WTC11 (cell line): ENCODE results near the gene SEMA4D.

Experiments
- ATF3 ChIP-seq: sonication (generic); formaldehyde crosslinking; conservative IDR thresholded peaks from 2 replicates; pipeline ENCODE4 v1.8.1; 2022; ENCODE audit warnings: mild to moderate bottlenecking, missing genetic modification reagents
- CBFB ChIP-seq: sonication (generic); formaldehyde crosslinking; IDR thresholded peaks from 2 replicates; pipeline ENCODE4 v1.8.1; 2022; ENCODE audit warnings: mild to moderate bottlenecking, low read depth, missing genetic modification reagents
- E2F4 ChIP-seq: sonication (generic); formaldehyde crosslinking; IDR thresholded peaks from 2 replicates; pipeline ENCODE4 v1.8.1; 2022; ENCODE audit warnings: low read depth, mild to moderate bottlenecking, moderate library complexity, missing genetic modification reagents, borderline replicate concordance
- ELF4 ChIP-seq: sonication (generic); formaldehyde crosslinking; IDR thresholded peaks from 2 replicates; pipeline ENCODE4 v1.8.1; 2022; ENCODE audit warnings: low read depth, mild to moderate bottlenecking, moderate library complexity, missing genetic modification reagents
- FOXP1 ChIP-seq: sonication (generic); formaldehyde crosslinking; IDR thresholded peaks from 2 replicates; pipeline ENCODE4 v1.8.0; 2022; ENCODE audit warnings: missing genetic modification reagents, mild to moderate bottlenecking, moderate library complexity, borderline replicate concordance
- RORB ChIP-seq: fragments of 250-450 bp; sonication (Bioruptor Pico); IDR thresholded peaks from 2 replicates; pipeline ENCODE4 v1.9.0; 2021; ENCODE audit warnings: mild to moderate bottlenecking
- ZNF232 ChIP-seq: sonication (generic); formaldehyde crosslinking; IDR thresholded peaks from 2 replicates; pipeline ENCODE4 v1.8.0; 2022; ENCODE audit warnings: mild to moderate bottlenecking, missing genetic modification reagents
- ZNF263 ChIP-seq: sonication (generic); formaldehyde crosslinking; IDR thresholded peaks from 2 replicates; pipeline ENCODE4 v1.8.1; 2022; ENCODE audit warnings: low read depth, mild to moderate bottlenecking, moderate library complexity, missing genetic modification reagents
- ZNF416 ChIP-seq: fragments of 250-450 bp; sonication (Bioruptor Pico); IDR thresholded peaks from 2 replicates; pipeline ENCODE4 v1.9.0; 2021; ENCODE audit warnings: mild to moderate bottlenecking, inconsistent platforms
- TF ChIP-seq, protein P1 (sequence below): fragments of 200-600 bp; IDR thresholded peaks from 2 replicates; pipeline ENCODE4 v1.8.0; 2022; ENCODE audit warnings: antibody characterized with exemption
- TF ChIP-seq, protein P2 (sequence below): sonication (generic); formaldehyde crosslinking; IDR thresholded peaks from 2 replicates; pipeline ENCODE4 v1.8.0; 2023; ENCODE audit warnings: missing genetic modification reagents, mild to moderate bottlenecking, borderline replicate concordance

DNA sequence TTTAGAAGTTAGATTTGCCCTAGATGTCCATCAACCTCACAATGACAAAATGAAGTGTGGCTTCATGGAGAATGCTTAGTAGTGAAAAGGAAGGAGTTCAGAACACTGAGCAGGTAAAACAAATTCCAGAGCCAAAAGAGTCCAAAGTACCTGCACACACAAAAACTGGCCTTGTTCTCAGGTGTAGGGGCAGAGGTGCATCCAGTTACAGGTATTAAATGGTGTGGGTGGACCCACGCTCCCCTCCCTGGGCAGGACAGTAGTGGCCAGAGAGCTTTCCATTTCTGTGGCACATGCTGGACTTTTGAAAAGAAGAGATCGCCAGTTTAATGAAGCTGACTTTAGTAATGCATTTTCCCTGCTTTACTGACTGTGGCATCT is 132.4 kb downstream of the SEMA4D start:
- TF ChIP-seq ZNF263 (no peak), ZNF232 (CRISPR knock-in tag) (no peak), E2F4 (CRISPR knock-in tag) (no peak), ZNF416 (no peak), RORB (no peak), ELF4 (no peak), CBFB (no peak), FOXP1 (no peak), ATF3 (CRISPR knock-in tag) (no peak)
- TF ChIP-seq, protein P1, sequence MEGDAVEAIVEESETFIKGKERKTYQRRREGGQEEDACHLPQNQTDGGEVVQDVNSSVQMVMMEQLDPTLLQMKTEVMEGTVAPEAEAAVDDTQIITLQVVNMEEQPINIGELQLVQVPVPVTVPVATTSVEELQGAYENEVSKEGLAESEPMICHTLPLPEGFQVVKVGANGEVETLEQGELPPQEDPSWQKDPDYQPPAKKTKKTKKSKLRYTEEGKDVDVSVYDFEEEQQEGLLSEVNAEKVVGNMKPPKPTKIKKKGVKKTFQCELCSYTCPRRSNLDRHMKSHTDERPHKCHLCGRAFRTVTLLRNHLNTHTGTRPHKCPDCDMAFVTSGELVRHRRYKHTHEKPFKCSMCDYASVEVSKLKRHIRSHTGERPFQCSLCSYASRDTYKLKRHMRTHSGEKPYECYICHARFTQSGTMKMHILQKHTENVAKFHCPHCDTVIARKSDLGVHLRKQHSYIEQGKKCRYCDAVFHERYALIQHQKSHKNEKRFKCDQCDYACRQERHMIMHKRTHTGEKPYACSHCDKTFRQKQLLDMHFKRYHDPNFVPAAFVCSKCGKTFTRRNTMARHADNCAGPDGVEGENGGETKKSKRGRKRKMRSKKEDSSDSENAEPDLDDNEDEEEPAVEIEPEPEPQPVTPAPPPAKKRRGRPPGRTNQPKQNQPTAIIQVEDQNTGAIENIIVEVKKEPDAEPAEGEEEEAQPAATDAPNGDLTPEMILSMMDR: no peak
- TF ChIP-seq, protein P2, sequence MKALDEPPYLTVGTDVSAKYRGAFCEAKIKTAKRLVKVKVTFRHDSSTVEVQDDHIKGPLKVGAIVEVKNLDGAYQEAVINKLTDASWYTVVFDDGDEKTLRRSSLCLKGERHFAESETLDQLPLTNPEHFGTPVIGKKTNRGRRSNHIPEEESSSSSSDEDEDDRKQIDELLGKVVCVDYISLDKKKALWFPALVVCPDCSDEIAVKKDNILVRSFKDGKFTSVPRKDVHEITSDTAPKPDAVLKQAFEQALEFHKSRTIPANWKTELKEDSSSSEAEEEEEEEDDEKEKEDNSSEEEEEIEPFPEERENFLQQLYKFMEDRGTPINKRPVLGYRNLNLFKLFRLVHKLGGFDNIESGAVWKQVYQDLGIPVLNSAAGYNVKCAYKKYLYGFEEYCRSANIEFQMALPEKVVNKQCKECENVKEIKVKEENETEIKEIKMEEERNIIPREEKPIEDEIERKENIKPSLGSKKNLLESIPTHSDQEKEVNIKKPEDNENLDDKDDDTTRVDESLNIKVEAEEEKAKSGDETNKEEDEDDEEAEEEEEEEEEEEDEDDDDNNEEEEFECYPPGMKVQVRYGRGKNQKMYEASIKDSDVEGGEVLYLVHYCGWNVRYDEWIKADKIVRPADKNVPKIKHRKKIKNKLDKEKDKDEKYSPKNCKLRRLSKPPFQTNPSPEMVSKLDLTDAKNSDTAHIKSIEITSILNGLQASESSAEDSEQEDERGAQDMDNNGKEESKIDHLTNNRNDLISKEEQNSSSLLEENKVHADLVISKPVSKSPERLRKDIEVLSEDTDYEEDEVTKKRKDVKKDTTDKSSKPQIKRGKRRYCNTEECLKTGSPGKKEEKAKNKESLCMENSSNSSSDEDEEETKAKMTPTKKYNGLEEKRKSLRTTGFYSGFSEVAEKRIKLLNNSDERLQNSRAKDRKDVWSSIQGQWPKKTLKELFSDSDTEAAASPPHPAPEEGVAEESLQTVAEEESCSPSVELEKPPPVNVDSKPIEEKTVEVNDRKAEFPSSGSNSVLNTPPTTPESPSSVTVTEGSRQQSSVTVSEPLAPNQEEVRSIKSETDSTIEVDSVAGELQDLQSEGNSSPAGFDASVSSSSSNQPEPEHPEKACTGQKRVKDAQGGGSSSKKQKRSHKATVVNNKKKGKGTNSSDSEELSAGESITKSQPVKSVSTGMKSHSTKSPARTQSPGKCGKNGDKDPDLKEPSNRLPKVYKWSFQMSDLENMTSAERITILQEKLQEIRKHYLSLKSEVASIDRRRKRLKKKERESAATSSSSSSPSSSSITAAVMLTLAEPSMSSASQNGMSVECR (CRISPR knock-in tag): no peak
